ENCODE measurements around the gene BMS1.

GRCh38 chr10:42877496-42878030, 95.0 kb downstream of the BMS1 start:
- TF ChIP-seq CTCF (conservative IDR thresholded peaks at IDR 0.05; ENCODE audit: low read depth, low read length) (no peak), MXI1 (IDR thresholded peaks at IDR 0.05; ENCODE audit: borderline replicate concordance, low read depth, low read length) (no peak), BHLHE40 (IDR thresholded peaks at IDR 0.05; ENCODE audit: low read depth, low read length) (no peak), RAD21 (IDR thresholded peaks at IDR 0.05; ENCODE audit: low read length) (no peak), ELK1 (IDR thresholded peaks at IDR 0.05; ENCODE audit: borderline replicate concordance, low read depth, low read length) (no peak), NFE2L2 (IDR thresholded peaks at IDR 0.05; ENCODE audit: low read depth, low read length) (no peak), RCOR1 (IDR thresholded peaks at IDR 0.05; ENCODE audit: insufficient replicate concordance, low read length) (no peak), USF2 (IDR thresholded peaks at IDR 0.05; ENCODE audit: low read depth, low read length) (no peak), SMC3 (IDR thresholded peaks at IDR 0.05; ENCODE audit: low read depth, low read length) (no peak), POLR2A (IDR thresholded peaks at IDR 0.05; ENCODE audit: low read depth, low read length) (no peak), CEBPB (IDR thresholded peaks at IDR 0.05; ENCODE audit: low read depth, low read length) (no peak)

Data from IMR-90 (cell line).